ENCODE results near the gene LRRC42. TPM values are rescaled to one million over a fixed set of nuclear protein-coding genes. Genes with fewer than 3 reads are reported as not detected.

LRRC42 gene
- total RNA-seq, 1 donor from 2014 or later: 27.2 TPM

- DNase-seq (ENCODE audit: low spot score): no peak
Measured at GRCh38 chr1:54004481-54005049, 58.4 kb downstream of the LRRC42 start.

GRCh38 chr1:54006508-54006907 is 60.4 kb downstream of the LRRC42 start:
- DNase-seq (ENCODE audit: low spot score): no peak

GRCh38 chr1:54007613-54008012 is 61.5 kb downstream of the LRRC42 start:
- no peak for DNase-seq (ENCODE audit: low spot score)

- DNase-seq (ENCODE audit: low spot score): no peak
Measured at GRCh38 chr1:54008876-54009275, 62.7 kb downstream of the LRRC42 start.

- no peak for DNase-seq (ENCODE audit: low spot score)
Measured at GRCh38 chr1:54009406-54009805, 63.3 kb downstream of the LRRC42 start.

- DNase-seq (ENCODE audit: low spot score): no peak
Measured at GRCh38 chr1:54010415-54011117, 64.4 kb downstream of the LRRC42 start.

GRCh38 chr1:54011316-54012007 is 65.3 kb downstream of the LRRC42 start:
- no peak for DNase-seq (ENCODE audit: low spot score)

GRCh38 chr1:54012008-54012325 is 65.8 kb downstream of the LRRC42 start:
- no peak for DNase-seq (ENCODE audit: low spot score)

GRCh38 chr1:54012863-54013262 is 66.7 kb downstream of the LRRC42 start:
- no peak for DNase-seq (ENCODE audit: low spot score)

GRCh38 chr1:54013393-54014008 is 67.4 kb downstream of the LRRC42 start:
- no peak for DNase-seq (ENCODE audit: low spot score)

- DNase-seq (ENCODE audit: low spot score): no peak
Measured at GRCh38 chr1:54014009-54014629, 68.0 kb downstream of the LRRC42 start.

- DNase-seq (ENCODE audit: low spot score): no peak
Measured at GRCh38 chr1:54016343-54017282, 70.5 kb downstream of the LRRC42 start.

Other genes with a start within 250 kb of the LRRC42 start
- gene GLIS1, start 207.2 kb upstream of the LRRC42 start, total RNA-seq (ENCODE audit: insufficient read depth, low replicate concordance): 1.4 TPM
- 13.2 TPM for gene NDC1, start 108.1 kb upstream of the LRRC42 start, total RNA-seq (ENCODE audit: insufficient read depth, low replicate concordance)
- 9.1 TPM for gene YIPF1, start 56.6 kb upstream of the LRRC42 start, total RNA-seq (ENCODE audit: insufficient read depth, low replicate concordance)
- gene DIO1, start 52.2 kb upstream of the LRRC42 start, total RNA-seq (ENCODE audit: insufficient read depth, low replicate concordance): not detected
- gene IFT25, start 651 bp upstream of the LRRC42 start, total RNA-seq (ENCODE audit: insufficient read depth, low replicate concordance): 60.9 TPM
- gene LDLRAD1, start 71.8 kb downstream of the LRRC42 start, total RNA-seq (ENCODE audit: insufficient read depth, low replicate concordance): 0.72 TPM
- 293 TPM for gene TMEM59, start 106.9 kb downstream of the LRRC42 start, total RNA-seq (ENCODE audit: insufficient read depth, low replicate concordance)
- gene TCEANC2, start 107.3 kb downstream of the LRRC42 start, total RNA-seq (ENCODE audit: insufficient read depth, low replicate concordance): 8.7 TPM
- gene CDCP2, start 206.7 kb downstream of the LRRC42 start, total RNA-seq (ENCODE audit: insufficient read depth, low replicate concordance): not detected

Measured in umbilical cord (tissue), 2 donors.